ENCODE results near the gene NPAS2.

Gene NPAS2

GRCh38 chr2:100823665-100824438 is 3.9 kb downstream of the NPAS2 start:
- H3K4me3 ChIP-seq (ENCODE audit: control insufficient read depth, low read depth, low read length): no peak overlapping the region
- TF ChIP-seq CTCF (IDR thresholded peaks at IDR 0.05; ENCODE audit: control insufficient read depth, insufficient read depth, low read depth, low read length, missing control alignments): no peak
- no peak for DNase-seq (ENCODE audit: low read depth)

GRCh38 chr2:100824842-100825241 is 4.9 kb downstream of the NPAS2 start:
- DNase-seq (ENCODE audit: low read depth): no peak
- no peak overlapping the region for H3K4me3 ChIP-seq (ENCODE audit: control insufficient read depth, low read depth, low read length)
- no peak for TF ChIP-seq CTCF (IDR thresholded peaks at IDR 0.05; ENCODE audit: control insufficient read depth, insufficient read depth, low read depth, low read length, missing control alignments)

GRCh38 chr2:100826494-100826893 is 6.6 kb downstream of the NPAS2 start:
- no peak for DNase-seq (ENCODE audit: low read depth)
- no peak overlapping the region for H3K4me3 ChIP-seq (ENCODE audit: control insufficient read depth, low read depth, low read length)
- no peak for TF ChIP-seq CTCF (IDR thresholded peaks at IDR 0.05; ENCODE audit: control insufficient read depth, insufficient read depth, low read depth, low read length, missing control alignments)

- no peak for TF ChIP-seq CTCF (IDR thresholded peaks at IDR 0.05; ENCODE audit: control insufficient read depth, insufficient read depth, low read depth, low read length, missing control alignments)
- no peak for DNase-seq (ENCODE audit: low read depth)
- H3K4me3 ChIP-seq (ENCODE audit: control insufficient read depth, low read depth, low read length): no peak overlapping the region
These were observed 11.3 kb downstream of the NPAS2 start for GRCh38 chr2:100831158-100831750.

GRCh38 chr2:100831831-100832230 is 11.9 kb downstream of the NPAS2 start:
- no peak overlapping the region for H3K4me3 ChIP-seq (ENCODE audit: control insufficient read depth, low read depth, low read length)
- TF ChIP-seq CTCF (IDR thresholded peaks at IDR 0.05; ENCODE audit: control insufficient read depth, insufficient read depth, low read depth, low read length, missing control alignments): no peak
- no peak for DNase-seq (ENCODE audit: low read depth)

GRCh38 chr2:100832885-100833284 is 12.9 kb downstream of the NPAS2 start:
- no peak for DNase-seq (ENCODE audit: low read depth)
- TF ChIP-seq CTCF (IDR thresholded peaks at IDR 0.05; ENCODE audit: control insufficient read depth, insufficient read depth, low read depth, low read length, missing control alignments): no peak

More at GRCh38 chr2:100832885-100833284, 12.9 kb downstream of the NPAS2 start:
- no peak overlapping the region for H3K4me3 ChIP-seq (ENCODE audit: control insufficient read depth, low read depth, low read length)

Data from AG09309 (cell line).